ENCODE data around the gene CWF19L2. TPM values are rescaled to one million over a fixed set of nuclear protein-coding genes. Genes with fewer than 3 reads are reported as not detected.

CWF19L2 gene
- total RNA-seq, 1 donor from 2014 or later = 7.9 TPM

DNA sequence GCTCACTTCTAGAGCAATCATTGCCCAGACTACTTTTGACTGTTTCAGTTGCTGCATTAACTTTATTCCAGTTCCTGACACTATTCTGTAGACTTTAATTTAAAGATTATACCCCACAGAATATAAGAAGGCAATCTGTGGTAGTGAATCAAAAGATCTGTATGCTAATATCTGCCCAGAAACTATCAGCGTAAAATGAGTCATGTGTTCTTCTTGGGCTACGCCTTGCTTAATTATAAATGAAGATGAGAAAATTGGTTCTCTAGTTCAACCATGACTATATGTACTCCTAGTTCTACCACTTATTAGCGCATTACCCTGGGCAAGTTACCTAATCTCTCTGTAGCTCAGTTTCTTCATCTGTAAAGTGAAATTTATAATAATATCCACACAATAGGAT, 128.5 kb downstream of the CWF19L2 start:
- no peak for DNase-seq (ENCODE audit: low spot score)
- no peaks in the 10 kb centered on the region for H3K4me1 Mint-ChIP-seq (ENCODE audit: low read depth)
- no peaks in the 10 kb centered on the region for H3K9me3 Mint-ChIP-seq (ENCODE audit: low read depth)
- H3K4me3 Mint-ChIP-seq (ENCODE audit: unreplicated experiment) = no peak overlapping the region
- TF ChIP-seq, protein P1, sequence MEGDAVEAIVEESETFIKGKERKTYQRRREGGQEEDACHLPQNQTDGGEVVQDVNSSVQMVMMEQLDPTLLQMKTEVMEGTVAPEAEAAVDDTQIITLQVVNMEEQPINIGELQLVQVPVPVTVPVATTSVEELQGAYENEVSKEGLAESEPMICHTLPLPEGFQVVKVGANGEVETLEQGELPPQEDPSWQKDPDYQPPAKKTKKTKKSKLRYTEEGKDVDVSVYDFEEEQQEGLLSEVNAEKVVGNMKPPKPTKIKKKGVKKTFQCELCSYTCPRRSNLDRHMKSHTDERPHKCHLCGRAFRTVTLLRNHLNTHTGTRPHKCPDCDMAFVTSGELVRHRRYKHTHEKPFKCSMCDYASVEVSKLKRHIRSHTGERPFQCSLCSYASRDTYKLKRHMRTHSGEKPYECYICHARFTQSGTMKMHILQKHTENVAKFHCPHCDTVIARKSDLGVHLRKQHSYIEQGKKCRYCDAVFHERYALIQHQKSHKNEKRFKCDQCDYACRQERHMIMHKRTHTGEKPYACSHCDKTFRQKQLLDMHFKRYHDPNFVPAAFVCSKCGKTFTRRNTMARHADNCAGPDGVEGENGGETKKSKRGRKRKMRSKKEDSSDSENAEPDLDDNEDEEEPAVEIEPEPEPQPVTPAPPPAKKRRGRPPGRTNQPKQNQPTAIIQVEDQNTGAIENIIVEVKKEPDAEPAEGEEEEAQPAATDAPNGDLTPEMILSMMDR (IDR thresholded peaks at IDR 0.05) = no peak
- H3K27me3 Mint-ChIP-seq (ENCODE audit: low read depth) = no peaks in the 10 kb centered on the region
- no peak overlapping the region for H3K27ac Mint-ChIP-seq (ENCODE audit: unreplicated experiment)
- peaks cover 10% of the 10 kb centered on the region for H3K36me3 Mint-ChIP-seq (ENCODE audit: low read depth)

- no peak for DNase-seq (ENCODE audit: low spot score)
- TF ChIP-seq, protein P1 (IDR thresholded peaks at IDR 0.05) = no peak
- Mint-ChIP-seq H3K9me3 (ENCODE audit: low read depth) (peaks cover 34% of the 10 kb centered on the region), H3K27me3 (ENCODE audit: low read depth) (no peaks in the 10 kb centered on the region), H3K27ac (ENCODE audit: unreplicated experiment) (no peak overlapping the region), H3K4me3 (ENCODE audit: unreplicated experiment) (no peak overlapping the region), H3K4me1 (ENCODE audit: low read depth) (no peaks in the 10 kb centered on the region), H3K36me3 (ENCODE audit: low read depth) (peaks cover 28% of the 10 kb centered on the region)
Observed at GRCh38 chr11:107316426-107316825, 141.2 kb downstream of the CWF19L2 start.

GRCh38 chr11:107307991-107308390, 149.6 kb downstream of the CWF19L2 start:
- Mint-ChIP-seq H3K4me1 (ENCODE audit: low read depth) (no peaks in the 10 kb centered on the region), H3K27me3 (ENCODE audit: low read depth) (no peaks in the 10 kb centered on the region), H3K4me3 (ENCODE audit: unreplicated experiment) (no peak overlapping the region), H3K27ac (ENCODE audit: unreplicated experiment) (no peak overlapping the region), H3K9me3 (ENCODE audit: low read depth) (no peaks in the 10 kb centered on the region), H3K36me3 (ENCODE audit: low read depth) (peaks cover 10% of the 10 kb centered on the region)
- TF ChIP-seq, protein P1 (IDR thresholded peaks at IDR 0.05) = no peak
- DNase-seq (ENCODE audit: low spot score) = no peak

DNA sequence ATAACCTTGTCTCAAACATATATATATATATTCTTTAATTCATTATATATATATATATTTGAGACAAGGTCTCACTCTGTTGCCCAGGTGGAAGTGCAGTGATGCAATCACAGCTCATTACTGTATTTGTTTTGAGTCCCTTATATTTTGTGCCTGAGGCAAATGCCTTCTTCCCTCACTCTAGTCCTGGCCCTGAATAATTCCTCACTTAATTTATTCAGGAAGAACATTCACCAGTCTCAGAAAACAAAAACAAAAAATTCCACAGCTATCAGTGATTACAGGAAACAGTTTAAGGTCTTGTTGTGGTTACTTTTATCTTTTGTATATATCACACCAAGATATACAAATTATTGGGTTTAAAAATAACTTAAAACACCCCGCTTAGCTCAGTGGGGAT, 155.7 kb downstream of the CWF19L2 start:
- Mint-ChIP-seq H3K4me3 (ENCODE audit: unreplicated experiment) (no peak overlapping the region), H3K36me3 (ENCODE audit: low read depth) (peaks cover 12% of the 10 kb centered on the region), H3K9me3 (ENCODE audit: low read depth) (peaks cover 13% of the 10 kb centered on the region), H3K27me3 (ENCODE audit: low read depth) (no peaks in the 10 kb centered on the region), H3K4me1 (ENCODE audit: low read depth) (no peaks in the 10 kb centered on the region), H3K27ac (ENCODE audit: unreplicated experiment) (no peak overlapping the region)
- TF ChIP-seq, protein P1 (IDR thresholded peaks at IDR 0.05) = no peak
- no peak for DNase-seq (ENCODE audit: low spot score)

DNA sequence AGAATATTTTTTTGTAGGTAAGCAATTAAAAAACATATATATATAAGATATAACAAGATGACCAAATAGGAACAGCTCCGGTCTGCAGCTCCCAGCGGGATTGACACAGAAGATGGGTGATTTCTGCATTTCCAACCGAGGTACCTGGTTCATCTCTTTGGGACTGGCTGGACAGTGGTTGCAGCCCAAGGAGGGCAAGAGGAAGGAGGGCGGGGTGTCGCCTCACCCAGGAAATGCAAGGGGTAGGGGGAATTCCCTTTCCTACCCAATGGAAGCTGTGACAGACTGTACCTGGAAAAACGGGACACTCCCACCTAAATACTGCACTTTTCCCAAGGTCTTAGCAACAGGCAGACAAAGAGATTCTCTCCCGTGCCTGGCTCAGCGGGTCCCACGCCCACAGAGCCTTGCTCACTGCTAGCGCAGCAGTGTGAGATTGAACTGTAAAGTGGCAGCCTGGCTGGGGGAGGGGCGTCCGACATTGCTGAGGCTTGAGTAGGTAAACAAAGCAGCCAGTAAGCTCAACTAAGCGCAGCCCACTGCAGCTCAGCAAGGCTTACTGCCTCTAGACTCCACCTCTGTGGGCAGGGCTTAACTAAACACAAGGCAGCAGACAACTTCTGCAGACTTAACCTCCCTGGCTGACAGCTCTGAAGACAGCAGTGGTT, 163.8 kb downstream of the CWF19L2 start:
- Mint-ChIP-seq H3K4me1 (ENCODE audit: low read depth) (no peaks in the 10 kb centered on the region), H3K4me3 (ENCODE audit: unreplicated experiment) (no peak overlapping the region), H3K36me3 (ENCODE audit: low read depth) (peaks cover 30% of the 10 kb centered on the region), H3K27me3 (ENCODE audit: low read depth) (no peaks in the 10 kb centered on the region), H3K27ac (ENCODE audit: unreplicated experiment) (no peak overlapping the region), H3K9me3 (ENCODE audit: low read depth) (peaks cover 39% of the 10 kb centered on the region)
- peak; percentile 59 for DNase-seq (ENCODE audit: low spot score)
- TF ChIP-seq, protein P1 (IDR thresholded peaks at IDR 0.05) = no peak

Data from chondrocyte (in vitro differentiated cells).